ENCODE results near the gene UBR1.

DNA sequence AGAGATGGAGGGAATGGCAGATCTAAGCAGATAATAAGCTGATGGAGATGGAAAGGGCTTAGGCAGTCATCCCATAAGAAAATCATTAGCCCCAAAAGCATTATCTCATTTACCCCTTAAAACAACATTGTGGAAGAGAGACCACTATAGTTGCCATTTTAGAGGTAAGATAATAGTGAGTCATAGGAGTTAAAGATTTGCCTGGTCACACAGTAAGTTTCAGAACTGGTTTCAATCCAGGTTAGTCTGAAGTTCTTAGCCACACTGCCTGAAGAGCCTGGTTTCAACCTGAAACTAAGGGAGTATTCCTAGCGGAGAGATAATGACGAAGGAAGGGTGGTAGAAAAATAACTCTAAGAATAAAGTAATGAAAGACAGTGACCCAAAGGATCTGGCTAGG lies 13.0 kb upstream of the UBR1 start:
- TF ChIP-seq, protein P1, sequence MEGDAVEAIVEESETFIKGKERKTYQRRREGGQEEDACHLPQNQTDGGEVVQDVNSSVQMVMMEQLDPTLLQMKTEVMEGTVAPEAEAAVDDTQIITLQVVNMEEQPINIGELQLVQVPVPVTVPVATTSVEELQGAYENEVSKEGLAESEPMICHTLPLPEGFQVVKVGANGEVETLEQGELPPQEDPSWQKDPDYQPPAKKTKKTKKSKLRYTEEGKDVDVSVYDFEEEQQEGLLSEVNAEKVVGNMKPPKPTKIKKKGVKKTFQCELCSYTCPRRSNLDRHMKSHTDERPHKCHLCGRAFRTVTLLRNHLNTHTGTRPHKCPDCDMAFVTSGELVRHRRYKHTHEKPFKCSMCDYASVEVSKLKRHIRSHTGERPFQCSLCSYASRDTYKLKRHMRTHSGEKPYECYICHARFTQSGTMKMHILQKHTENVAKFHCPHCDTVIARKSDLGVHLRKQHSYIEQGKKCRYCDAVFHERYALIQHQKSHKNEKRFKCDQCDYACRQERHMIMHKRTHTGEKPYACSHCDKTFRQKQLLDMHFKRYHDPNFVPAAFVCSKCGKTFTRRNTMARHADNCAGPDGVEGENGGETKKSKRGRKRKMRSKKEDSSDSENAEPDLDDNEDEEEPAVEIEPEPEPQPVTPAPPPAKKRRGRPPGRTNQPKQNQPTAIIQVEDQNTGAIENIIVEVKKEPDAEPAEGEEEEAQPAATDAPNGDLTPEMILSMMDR (IDR thresholded peaks at IDR 0.05; ENCODE audit: insufficient read depth, low read length), result no peak
- TF ChIP-seq, protein P2, sequence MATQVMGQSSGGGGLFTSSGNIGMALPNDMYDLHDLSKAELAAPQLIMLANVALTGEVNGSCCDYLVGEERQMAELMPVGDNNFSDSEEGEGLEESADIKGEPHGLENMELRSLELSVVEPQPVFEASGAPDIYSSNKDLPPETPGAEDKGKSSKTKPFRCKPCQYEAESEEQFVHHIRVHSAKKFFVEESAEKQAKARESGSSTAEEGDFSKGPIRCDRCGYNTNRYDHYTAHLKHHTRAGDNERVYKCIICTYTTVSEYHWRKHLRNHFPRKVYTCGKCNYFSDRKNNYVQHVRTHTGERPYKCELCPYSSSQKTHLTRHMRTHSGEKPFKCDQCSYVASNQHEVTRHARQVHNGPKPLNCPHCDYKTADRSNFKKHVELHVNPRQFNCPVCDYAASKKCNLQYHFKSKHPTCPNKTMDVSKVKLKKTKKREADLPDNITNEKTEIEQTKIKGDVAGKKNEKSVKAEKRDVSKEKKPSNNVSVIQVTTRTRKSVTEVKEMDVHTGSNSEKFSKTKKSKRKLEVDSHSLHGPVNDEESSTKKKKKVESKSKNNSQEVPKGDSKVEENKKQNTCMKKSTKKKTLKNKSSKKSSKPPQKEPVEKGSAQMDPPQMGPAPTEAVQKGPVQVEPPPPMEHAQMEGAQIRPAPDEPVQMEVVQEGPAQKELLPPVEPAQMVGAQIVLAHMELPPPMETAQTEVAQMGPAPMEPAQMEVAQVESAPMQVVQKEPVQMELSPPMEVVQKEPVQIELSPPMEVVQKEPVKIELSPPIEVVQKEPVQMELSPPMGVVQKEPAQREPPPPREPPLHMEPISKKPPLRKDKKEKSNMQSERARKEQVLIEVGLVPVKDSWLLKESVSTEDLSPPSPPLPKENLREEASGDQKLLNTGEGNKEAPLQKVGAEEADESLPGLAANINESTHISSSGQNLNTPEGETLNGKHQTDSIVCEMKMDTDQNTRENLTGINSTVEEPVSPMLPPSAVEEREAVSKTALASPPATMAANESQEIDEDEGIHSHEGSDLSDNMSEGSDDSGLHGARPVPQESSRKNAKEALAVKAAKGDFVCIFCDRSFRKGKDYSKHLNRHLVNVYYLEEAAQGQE (IDR thresholded peaks at IDR 0.05; ENCODE audit: insufficient replicate concordance, low read depth), result no peak
- no peak for TF ChIP-seq POLR2AphosphoS5 (IDR thresholded peaks at IDR 0.05; ENCODE audit: low read depth)
- no peak for TF ChIP-seq SPI1 (IDR thresholded peaks at IDR 0.05; ENCODE audit: borderline replicate concordance, low read depth)
